Measurements from ENCODE around the gene PIK3R2.
"Not testable (repeated sequence)": the region's sequence is repeated elsewhere in the genome, so short reads cannot be mapped to it uniquely, and the experiment has no call there.

The PIK3R2 gene

GRCh38 chr19:18157465-18158063, 4.6 kb downstream of the PIK3R2 start:
- no peak for DNase-seq (ENCODE audit: low read depth)
- no peak for TF ChIP-seq CTCF (IDR thresholded peaks at IDR 0.05; ENCODE audit: control insufficient read depth, insufficient read depth, low read depth, low read length, missing control alignments)
- no peak overlapping the region for H3K4me3 ChIP-seq (ENCODE audit: control insufficient read depth, low read depth, low read length)

- no peak for TF ChIP-seq CTCF (IDR thresholded peaks at IDR 0.05; ENCODE audit: control insufficient read depth, insufficient read depth, low read depth, low read length, missing control alignments)
- no peak for DNase-seq (ENCODE audit: low read depth)
- no peak overlapping the region for H3K4me3 ChIP-seq (ENCODE audit: control insufficient read depth, low read depth, low read length)
Observed at GRCh38 chr19:18158467-18158866, 5.5 kb downstream of the PIK3R2 start.

- H3K4me3 ChIP-seq (ENCODE audit: control insufficient read depth, low read depth, low read length), result not testable (repeated sequence)
Observed at GRCh38 chr19:18159059-18159616, 6.2 kb downstream of the PIK3R2 start.

GRCh38 chr19:18159810-18160209, 6.8 kb downstream of the PIK3R2 start:
- TF ChIP-seq CTCF (IDR thresholded peaks at IDR 0.05; ENCODE audit: control insufficient read depth, insufficient read depth, low read depth, low read length, missing control alignments), result no peak

More at GRCh38 chr19:18159059-18159616, 6.2 kb downstream of the PIK3R2 start:
- DNase-seq (ENCODE audit: low read depth), result not testable (repeated sequence)

GRCh38 chr19:18160493-18160970, 7.6 kb downstream of the PIK3R2 start:
- no peak for DNase-seq (ENCODE audit: low read depth)
- H3K4me3 ChIP-seq (ENCODE audit: control insufficient read depth, low read depth, low read length), result no peak overlapping the region

More at GRCh38 chr19:18159810-18160209, 6.8 kb downstream of the PIK3R2 start:
- no peak for DNase-seq (ENCODE audit: low read depth)
- no peak overlapping the region for H3K4me3 ChIP-seq (ENCODE audit: control insufficient read depth, low read depth, low read length)

GRCh38 chr19:18160971-18161635, 8.1 kb downstream of the PIK3R2 start:
- TF ChIP-seq CTCF (IDR thresholded peaks at IDR 0.05; ENCODE audit: control insufficient read depth, insufficient read depth, low read depth, low read length, missing control alignments), result peak; percentile 30
- no peak overlapping the region for H3K4me3 ChIP-seq (ENCODE audit: control insufficient read depth, low read depth, low read length)
- DNase-seq (ENCODE audit: low read depth), result no peak

More at GRCh38 chr19:18160493-18160970, 7.6 kb downstream of the PIK3R2 start:
- TF ChIP-seq CTCF (IDR thresholded peaks at IDR 0.05; ENCODE audit: control insufficient read depth, insufficient read depth, low read depth, low read length, missing control alignments), result no peak

- no peak for TF ChIP-seq CTCF (IDR thresholded peaks at IDR 0.05; ENCODE audit: control insufficient read depth, insufficient read depth, low read depth, low read length, missing control alignments)
- DNase-seq (ENCODE audit: low read depth), result no peak
- H3K4me3 ChIP-seq (ENCODE audit: control insufficient read depth, low read depth, low read length), result no peak overlapping the region
Observed at GRCh38 chr19:18161636-18162002, 8.7 kb downstream of the PIK3R2 start.

Data from AG09309 (cell line).